Testis (tissue), 3 donors: ENCODE results near the gene TM9SF4. TPM values are rescaled to one million over a fixed set of nuclear protein-coding genes. Genes with fewer than 3 reads are reported as not detected.
"Not testable (repeated sequence)": the region's sequence is repeated elsewhere in the genome, so short reads cannot be mapped to it uniquely, and the experiment has no call there.

ENCODE experiments used
- DNase-seq: peaks from one replicate; pipeline ENCODE4 v3.0.0-alpha.2; 2019
- H3K27ac ChIP-seq, 2 donors: fragments of 200-600 bp; sonication (generic); one replicate each; pipeline ENCODE4 v1.5.1; 2019
- H3K27me3 ChIP-seq: fragments of 200-600 bp; sonication (generic); one replicate; pipeline ENCODE4 v1.5.1; 2019
- H3K36me3 ChIP-seq: fragments of 200-600 bp; sonication (generic); one replicate; pipeline ENCODE4 v1.5.1; 2017; ENCODE audit warnings: low read depth; ENCODE audit errors: missing control alignments
- H3K4me1 ChIP-seq: fragments of 200-600 bp; sonication (generic); one replicate; pipeline ENCODE4 v1.5.1; 2019
- H3K4me3 ChIP-seq, 2 donors: fragments of 200-600 bp; sonication (generic); one replicate each; pipeline ENCODE4 v1.5.1; 2017 to 2019
- H3K9me3 ChIP-seq: fragments of 200-600 bp; sonication (generic); one replicate; pipeline ENCODE4 v1.5.1; 2017
- CTCF ChIP-seq, 3 experiments: fragments of 450-650 bp in 2 of 3; fragments of 200-600 bp in 1 of 3; sonication (generic) in 1 of 3; IDR thresholded peaks; one replicate each; pipeline ENCODE4 v1.5.1; 2016 to 2019; ENCODE audit warnings: antibody characterized with exemption in 3 of 3, mild to moderate bottlenecking in 2 of 3, moderate library complexity in 1 of 3
- POLR2A ChIP-seq: fragments of 450-650 bp; IDR thresholded peaks from one replicate; pipeline ENCODE4 v1.6.1; 2017; ENCODE audit warnings: antibody characterized with exemption, mild to moderate bottlenecking, moderate library complexity
- WGBS, 2 donors: methylation state at CpG; one replicate each; pipeline ENCODE4 v1.1.5; 2018; 5-methylcytosine and 5-hydroxymethylcytosine counted together
- intact Hi-C: fragments of 100-400 bp; cut with DNase I; formaldehyde crosslinking; loops from one replicate; pipeline ENCODE4 v1.15.1; 2023; ENCODE audit warnings: low total_unique reads
- polyA plus RNA-seq: library from polyadenylated mRNA; stranded (reverse); fragments of 350-450 nt; fragmentation: Illumina TruSeq; extraction: RNeasy Lipid Tissue Mini Kit (QIAGEN cat#74804); gene quantifications from one replicate; pipeline ENCODE4 v1.2.3, GENCODE V29; 2014; ENCODE audit warnings: low read depth, low replicate concordance; ENCODE audit not compliant: insufficient read depth
- total RNA-seq, 2 donors: library from RNA; depleted of rRNA; stranded (reverse); fragments of >200 nt; gene quantifications; one replicate each; pipeline ENCODE4 v1.2.3, GENCODE V29; 2016

The TM9SF4 gene
- total and polyA plus RNA-seq, 3 donors from 2014 or later: 53.2 to 55.8 (median 54.3) TPM

- intact Hi-C loops: no loop called here
- peaks cover 16% of the 10 kb centered on the region for H3K4me1 ChIP-seq
- TF ChIP-seq POLR2A (no peak), CTCF (IDR thresholded peaks at IDR 0.05) (no peak)
- no peaks in the 10 kb centered on the region for H3K36me3 ChIP-seq
- no peak overlapping the region for H3K4me3 ChIP-seq
- peak overlapping the region; percentile 64 to 78 for H3K27ac ChIP-seq
- peak; percentile 77 for DNase-seq
- no peaks in the 10 kb centered on the region for H3K9me3 ChIP-seq
- WGBS, 2 donors: 45 to 57% methylated on average over 19 to 21 of the region's 21 CpGs
- H3K27me3 ChIP-seq: no peaks in the 10 kb centered on the region
Observed at GRCh38 chr20:32164984-32165735, 55.6 kb downstream of the TM9SF4 start.

- H3K9me3 ChIP-seq: no peaks in the 10 kb centered on the region
- DNase-seq: peak; percentile 36
- intact Hi-C loops: no loop called here
- no peaks in the 10 kb centered on the region for H3K36me3 ChIP-seq
- peaks cover 16% of the 10 kb centered on the region for H3K4me1 ChIP-seq
- H3K27ac ChIP-seq: peak overlapping the region; percentile 64 to 78
- no peak overlapping the region for H3K4me3 ChIP-seq
- 46 to 48% methylated on average over 8 of the region's 8 CpGs for whole genome bisulfite sequencing, 2 donors
- TF ChIP-seq POLR2A: no peak
- TF ChIP-seq CTCF (IDR thresholded peaks at IDR 0.05): no peak
- no peaks in the 10 kb centered on the region for H3K27me3 ChIP-seq
Observed at GRCh38 chr20:32165836-32166545, 56.5 kb downstream of the TM9SF4 start.

- no peaks in the 10 kb centered on the region for H3K36me3 ChIP-seq
Observed at GRCh38 chr20:32167552-32167951, 58.0 kb downstream of the TM9SF4 start.

GRCh38 chr20:32168184-32168910 is 58.8 kb downstream of the TM9SF4 start:
- Histone ChIP-seq H3K27me3 (no peaks in the 10 kb centered on the region), H3K36me3 (no peaks in the 10 kb centered on the region), H3K4me3 (no peak overlapping the region), H3K4me1 (peaks cover 16% of the 10 kb centered on the region), H3K9me3 (no peaks in the 10 kb centered on the region), H3K27ac (no peak overlapping the region)
- TF ChIP-seq POLR2A (no peak), CTCF (IDR thresholded peaks at IDR 0.05) (no peak)
- DNase-seq: no peak
- intact Hi-C loops: no loop called here
- 72 to 73% methylated on average over 2 of the region's 2 CpGs for WGBS, 2 donors

More at GRCh38 chr20:32167552-32167951, 58.0 kb downstream of the TM9SF4 start:
- 89 to 98% methylated on average over 4 of the region's 4 CpGs for WGBS, 2 donors
- no peak for DNase-seq
- TF ChIP-seq CTCF (IDR thresholded peaks at IDR 0.05) (no peak), POLR2A (no peak)
- H3K27me3 ChIP-seq: no peaks in the 10 kb centered on the region
- H3K4me1 ChIP-seq: peaks cover 16% of the 10 kb centered on the region
- H3K4me3 ChIP-seq: no peak overlapping the region
- H3K27ac ChIP-seq: no peak overlapping the region
- intact Hi-C loops: no loop called here
- no peaks in the 10 kb centered on the region for H3K9me3 ChIP-seq

- H3K4me1 ChIP-seq, DNase-seq, intact Hi-C loops, H3K36me3 ChIP-seq, H3K27ac ChIP-seq, H3K27me3 ChIP-seq, H3K4me3 ChIP-seq, H3K9me3 ChIP-seq: not testable (repeated sequence)
- 85 to 89% methylated on average over 7 of the region's 7 CpGs for WGBS, 2 donors
Observed at GRCh38 chr20:32177696-32178095, 68.2 kb downstream of the TM9SF4 start.
